Stimulated activated memory B cell treated with anti-CD40 and anti-IgM and Interleukin-4, amounts not matched to agents 10 μg/mL and 1 μg/mL and 100 μg/mL, for 72 hours (primary cell): ENCODE measurements around the gene GGT1.

Source experiments
- ATAC-seq: fragments of 150-1000 bp; cut with Tn5 transposase; 2 replicates; pipeline ENCODE4 v1.10.0; 2021
- H3K27ac Mint-ChIP-seq: one replicate; pipeline ENCODE4 v1.8.0; 2022; ENCODE audit warnings: mild to moderate bottlenecking, mixed read lengths
- H3K27me3 Mint-ChIP-seq: one replicate; pipeline ENCODE4 v1.8.0; 2022; ENCODE audit warnings: mixed read lengths
- H3K36me3 Mint-ChIP-seq: one replicate; pipeline ENCODE4 v1.8.0; 2022; ENCODE audit warnings: mixed read lengths
- H3K4me1 Mint-ChIP-seq: one replicate; pipeline ENCODE4 v1.8.0; 2022; ENCODE audit warnings: mixed read lengths
- H3K4me3 Mint-ChIP-seq: one replicate; pipeline ENCODE4 v1.8.0; 2022; ENCODE audit warnings: mild to moderate bottlenecking, moderate library complexity, mixed read lengths
- H3K9me3 Mint-ChIP-seq: one replicate; pipeline ENCODE4 v1.8.0; 2022; ENCODE audit warnings: mixed read lengths

GGT1 gene

GRCh38 chr22:24578355-24579257 lies 24.4 kb upstream of the GGT1 start:
- H3K9me3 Mint-ChIP-seq = no peaks in the 10 kb centered on the region
- peaks cover 26% of the 10 kb centered on the region for H3K36me3 Mint-ChIP-seq
- no peaks in the 10 kb centered on the region for H3K27me3 Mint-ChIP-seq

GRCh38 chr22:24579258-24579601 lies 23.8 kb upstream of the GGT1 start:
- H3K27ac Mint-ChIP-seq = no peak overlapping the region
- H3K4me1 Mint-ChIP-seq = no peaks in the 10 kb centered on the region
- no peaks in the 10 kb centered on the region for H3K9me3 Mint-ChIP-seq
- no peak for ATAC-seq
- no peaks in the 10 kb centered on the region for H3K27me3 Mint-ChIP-seq
- no peak overlapping the region for H3K4me3 Mint-ChIP-seq
- peaks cover 24% of the 10 kb centered on the region for H3K36me3 Mint-ChIP-seq

More at GRCh38 chr22:24578355-24579257, 24.4 kb upstream of the GGT1 start:
- no peak overlapping the region for H3K4me3 Mint-ChIP-seq
- no peak for ATAC-seq
- no peak overlapping the region for H3K27ac Mint-ChIP-seq
- H3K4me1 Mint-ChIP-seq = no peaks in the 10 kb centered on the region

GRCh38 chr22:24580276-24580675 lies 22.7 kb upstream of the GGT1 start:
- no peak overlapping the region for H3K4me3 Mint-ChIP-seq
- H3K27me3 Mint-ChIP-seq = no peaks in the 10 kb centered on the region
- no peaks in the 10 kb centered on the region for H3K9me3 Mint-ChIP-seq
- no peak overlapping the region for H3K27ac Mint-ChIP-seq
- no peaks in the 10 kb centered on the region for H3K4me1 Mint-ChIP-seq
- ATAC-seq = no peak
- H3K36me3 Mint-ChIP-seq = peaks cover 14% of the 10 kb centered on the region

GRCh38 chr22:24582056-24582814 lies 20.8 kb upstream of the GGT1 start:
- no peaks in the 10 kb centered on the region for H3K36me3 Mint-ChIP-seq
- no peaks in the 10 kb centered on the region for H3K27me3 Mint-ChIP-seq
- no peak overlapping the region for H3K4me3 Mint-ChIP-seq
- H3K27ac Mint-ChIP-seq = no peak overlapping the region
- H3K4me1 Mint-ChIP-seq = no peaks in the 10 kb centered on the region
- H3K9me3 Mint-ChIP-seq = no peaks in the 10 kb centered on the region
- no peak for ATAC-seq

GRCh38 chr22:24583221-24584165 lies 19.5 kb upstream of the GGT1 start:
- ATAC-seq = no peak
- Mint-ChIP-seq H3K4me3 (no peak overlapping the region), H3K27me3 (no peaks in the 10 kb centered on the region), H3K4me1 (no peaks in the 10 kb centered on the region), H3K36me3 (no peaks in the 10 kb centered on the region), H3K27ac (no peak overlapping the region), H3K9me3 (no peaks in the 10 kb centered on the region)

- H3K4me3 Mint-ChIP-seq = no peak overlapping the region
- no peaks in the 10 kb centered on the region for H3K9me3 Mint-ChIP-seq
- H3K27me3 Mint-ChIP-seq = no peaks in the 10 kb centered on the region
- H3K4me1 Mint-ChIP-seq = no peaks in the 10 kb centered on the region
- H3K36me3 Mint-ChIP-seq = no peaks in the 10 kb centered on the region
- H3K27ac Mint-ChIP-seq = no peak overlapping the region
- no peak for ATAC-seq
Measured at GRCh38 chr22:24584166-24584790, 18.7 kb upstream of the GGT1 start.

- no peaks in the 10 kb centered on the region for H3K36me3 Mint-ChIP-seq
- no peak for ATAC-seq
- H3K27ac Mint-ChIP-seq = no peak overlapping the region
- H3K27me3 Mint-ChIP-seq = no peaks in the 10 kb centered on the region
- no peaks in the 10 kb centered on the region for H3K4me1 Mint-ChIP-seq
- no peaks in the 10 kb centered on the region for H3K9me3 Mint-ChIP-seq
- no peak overlapping the region for H3K4me3 Mint-ChIP-seq
Measured at GRCh38 chr22:24584871-24585411, 18.1 kb upstream of the GGT1 start.

GRCh38 chr22:24585461-24585860 lies 17.5 kb upstream of the GGT1 start:
- H3K36me3 Mint-ChIP-seq = no peaks in the 10 kb centered on the region
- H3K4me3 Mint-ChIP-seq = no peak overlapping the region
- no peak for ATAC-seq
- H3K27me3 Mint-ChIP-seq = no peaks in the 10 kb centered on the region
- no peak overlapping the region for H3K27ac Mint-ChIP-seq
- no peaks in the 10 kb centered on the region for H3K4me1 Mint-ChIP-seq
- H3K9me3 Mint-ChIP-seq = no peaks in the 10 kb centered on the region

GRCh38 chr22:24585927-24586546 lies 17.0 kb upstream of the GGT1 start:
- Mint-ChIP-seq H3K27me3 (no peaks in the 10 kb centered on the region), H3K27ac (no peak overlapping the region), H3K4me1 (no peaks in the 10 kb centered on the region), H3K4me3 (no peak overlapping the region), H3K9me3 (no peaks in the 10 kb centered on the region), H3K36me3 (no peaks in the 10 kb centered on the region)
- ATAC-seq = no peak

- Mint-ChIP-seq H3K4me1 (peaks cover 3% of the 10 kb centered on the region), H3K9me3 (no peaks in the 10 kb centered on the region), H3K36me3 (no peaks in the 10 kb centered on the region), H3K4me3 (no peak overlapping the region), H3K27me3 (no peaks in the 10 kb centered on the region), H3K27ac (no peak overlapping the region)
- ATAC-seq = no peak
Measured at GRCh38 chr22:24587251-24587650, 15.7 kb upstream of the GGT1 start.

- H3K27me3 Mint-ChIP-seq = no peaks in the 10 kb centered on the region
- H3K27ac Mint-ChIP-seq = no peak overlapping the region
- H3K4me3 Mint-ChIP-seq = no peak overlapping the region
- H3K9me3 Mint-ChIP-seq = no peaks in the 10 kb centered on the region
- H3K36me3 Mint-ChIP-seq = no peaks in the 10 kb centered on the region
- peaks cover 6% of the 10 kb centered on the region for H3K4me1 Mint-ChIP-seq
- no peak for ATAC-seq
Measured at GRCh38 chr22:24587948-24588347, 15.0 kb upstream of the GGT1 start.

GRCh38 chr22:24588381-24588756 lies 14.6 kb upstream of the GGT1 start:
- Mint-ChIP-seq H3K4me1 (peaks cover 6% of the 10 kb centered on the region), H3K27ac (no peak overlapping the region), H3K27me3 (no peaks in the 10 kb centered on the region), H3K4me3 (no peak overlapping the region), H3K9me3 (no peaks in the 10 kb centered on the region), H3K36me3 (no peaks in the 10 kb centered on the region)
- ATAC-seq = no peak

- Mint-ChIP-seq H3K36me3 (no peaks in the 10 kb centered on the region), H3K9me3 (no peaks in the 10 kb centered on the region), H3K27ac (no peak overlapping the region), H3K4me1 (peaks cover 6% of the 10 kb centered on the region), H3K27me3 (no peaks in the 10 kb centered on the region), H3K4me3 (no peak overlapping the region)
- no peak for ATAC-seq
Measured at GRCh38 chr22:24588757-24589481, 14.1 kb upstream of the GGT1 start.
